Gastrocnemius medialis (tissue), 4 donors: ENCODE results near the gene MPP3.

Experiments used
- CTCF ChIP-seq, 5 experiments: fragments of 450-650 bp in 3 of 5; fragments of 200-600 bp in 2 of 5; sonication (generic) in 2 of 5; IDR thresholded peaks in 4 of 5; conservative IDR thresholded peaks in 1 of 5; 1 replicate in 4 of 5; 2 replicates in 1 of 5; pipeline ENCODE4 v1.5.1; 2016 to 2019; ENCODE audit warnings: antibody characterized with exemption in 5 of 5, mild to moderate bottlenecking in 3 of 5, moderate library complexity in 3 of 5
- POLR2A ChIP-seq, 2 donors: fragments of 450-650 bp; IDR thresholded peaks; one replicate each; pipeline ENCODE4 v1.6.1; 2017; ENCODE audit warnings: antibody characterized with exemption in 2 of 2, mild to moderate bottlenecking in 2 of 2, moderate library complexity in 2 of 2

GRCh38 chr17:43790311-43790940 is 42.5 kb downstream of the MPP3 start:
- TF ChIP-seq POLR2A (IDR thresholded peaks at IDR 0.05), result no peak
- no peak for TF ChIP-seq CTCF (IDR thresholded peaks at IDR 0.05 in 4 of 5, conservative IDR thresholded peaks at IDR 0.05 in 1 of 5)
